ENCODE measurements around the gene SEMA4B. TPM values are rescaled to one million over a fixed set of nuclear protein-coding genes. Genes with fewer than 3 reads are reported as not detected.

Gene SEMA4B
- total and polyA plus RNA-seq, 9 of the 15 experiments (the other 6 are each of a cell fraction or from before 2014, with no cell fraction given): 1.3 to 33.6 (median 11.0) TPM

DNA sequence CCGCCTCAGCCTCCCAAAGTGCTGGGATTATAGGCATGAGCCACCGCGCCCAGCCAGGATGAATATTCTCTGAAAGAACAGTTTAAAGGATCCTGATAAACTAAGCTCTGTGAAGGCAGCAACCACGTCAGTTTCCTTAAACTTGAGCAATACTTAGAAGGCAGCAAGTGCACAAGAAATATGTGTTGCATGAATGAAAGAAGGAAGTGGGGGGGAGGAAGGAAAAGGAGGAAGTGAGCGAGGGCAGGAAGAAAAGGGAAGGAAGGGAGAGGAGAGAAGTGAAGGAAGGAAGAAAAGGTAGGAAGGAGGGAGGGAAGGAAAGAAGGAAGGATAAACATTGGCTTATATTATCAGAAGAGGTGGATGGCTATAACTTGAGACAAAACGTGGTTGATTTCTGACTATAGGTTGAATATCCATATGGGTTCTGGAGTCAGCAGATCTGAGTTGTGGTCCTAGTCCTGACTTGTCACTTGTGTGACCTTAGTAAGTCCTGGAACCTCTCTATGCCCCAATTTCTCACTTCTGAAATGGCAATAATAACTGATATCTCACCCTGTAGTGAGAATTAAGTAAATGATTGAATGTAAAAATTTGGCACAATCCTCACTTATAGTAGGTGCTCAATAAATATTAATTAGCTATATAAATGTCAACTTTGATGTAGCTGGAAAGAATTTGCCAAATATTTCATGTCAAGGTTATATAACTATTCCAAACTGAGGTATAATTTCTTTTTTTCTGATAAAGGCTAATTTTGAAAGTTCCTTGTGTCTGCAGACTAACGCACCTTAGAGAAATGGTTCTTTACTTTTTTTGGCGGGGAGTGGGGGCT is 12.0 kb upstream of the SEMA4B start (continued):
- TF ChIP-seq, protein P1, sequence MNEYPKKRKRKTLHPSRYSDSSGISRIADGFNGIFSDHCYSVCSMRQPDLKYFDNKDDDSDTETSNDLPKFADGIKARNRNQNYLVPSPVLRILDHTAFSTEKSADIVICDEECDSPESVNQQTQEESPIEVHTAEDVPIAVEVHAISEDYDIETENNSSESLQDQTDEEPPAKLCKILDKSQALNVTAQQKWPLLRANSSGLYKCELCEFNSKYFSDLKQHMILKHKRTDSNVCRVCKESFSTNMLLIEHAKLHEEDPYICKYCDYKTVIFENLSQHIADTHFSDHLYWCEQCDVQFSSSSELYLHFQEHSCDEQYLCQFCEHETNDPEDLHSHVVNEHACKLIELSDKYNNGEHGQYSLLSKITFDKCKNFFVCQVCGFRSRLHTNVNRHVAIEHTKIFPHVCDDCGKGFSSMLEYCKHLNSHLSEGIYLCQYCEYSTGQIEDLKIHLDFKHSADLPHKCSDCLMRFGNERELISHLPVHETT (CRISPR knock-in tag; conservative IDR thresholded peaks at IDR 0.05 in 1 of 2, IDR thresholded peaks at IDR 0.05 in 1 of 2): no peak
- TF ChIP-seq ZFP1 (CRISPR knock-in tag; IDR thresholded peaks at IDR 0.05): no peak
- no peak for TF ChIP-seq ZNF354B (CRISPR knock-in tag; IDR thresholded peaks at IDR 0.05)
- TF ChIP-seq WHSC1 (IDR thresholded peaks at IDR 0.05; ENCODE audit: low read length): no peak
- TF ChIP-seq MXI1 (IDR thresholded peaks at IDR 0.05; ENCODE audit: low read depth, low read length): no peak
- TF ChIP-seq TCF7L2 (IDR thresholded peaks at IDR 0.05; ENCODE audit: low read depth, low read length): no peak
- TF ChIP-seq, protein P2, sequence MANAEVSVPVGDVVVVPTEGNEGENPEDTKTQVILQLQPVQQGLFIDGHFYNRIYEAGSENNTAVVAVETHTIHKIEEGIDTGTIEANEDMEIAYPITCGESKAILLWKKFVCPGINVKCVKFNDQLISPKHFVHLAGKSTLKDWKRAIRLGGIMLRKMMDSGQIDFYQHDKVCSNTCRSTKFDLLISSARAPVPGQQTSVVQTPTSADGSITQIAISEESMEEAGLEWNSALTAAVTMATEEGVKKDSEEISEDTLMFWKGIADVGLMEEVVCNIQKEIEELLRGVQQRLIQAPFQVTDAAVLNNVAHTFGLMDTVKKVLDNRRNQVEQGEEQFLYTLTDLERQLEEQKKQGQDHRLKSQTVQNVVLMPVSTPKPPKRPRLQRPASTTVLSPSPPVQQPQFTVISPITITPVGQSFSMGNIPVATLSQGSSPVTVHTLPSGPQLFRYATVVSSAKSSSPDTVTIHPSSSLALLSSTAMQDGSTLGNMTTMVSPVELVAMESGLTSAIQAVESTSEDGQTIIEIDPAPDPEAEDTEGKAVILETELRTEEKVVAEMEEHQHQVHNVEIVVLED (CRISPR knock-in tag; IDR thresholded peaks at IDR 0.05): no peak
- no peak for TF ChIP-seq ZNF212 (CRISPR knock-in tag; IDR thresholded peaks at IDR 0.05)
- TF ChIP-seq NR1H2 (CRISPR knock-in tag; IDR thresholded peaks at IDR 0.05): no peak
- no peak for TF ChIP-seq U2AF1 (optimal IDR thresholded peaks at IDR 0.05; ENCODE audit: low read depth, low read length)
- no peak for TF ChIP-seq ILK (tag; IDR thresholded peaks at IDR 0.05; ENCODE audit: borderline replicate concordance, low read depth)
- no peak for TF ChIP-seq KAT7 (CRISPR knock-in tag; IDR thresholded peaks at IDR 0.05; ENCODE audit: borderline replicate concordance)
- no peak for TF ChIP-seq GTF2A2 (tag; IDR thresholded peaks at IDR 0.05)
- TF ChIP-seq E2F3 (CRISPR knock-in tag; IDR thresholded peaks at IDR 0.05): no peak
- TF ChIP-seq FOXA3 (CRISPR knock-in tag; conservative IDR thresholded peaks at IDR 0.05 in 1 of 2, IDR thresholded peaks at IDR 0.05 in 1 of 2): no peak
- no peak for TF ChIP-seq ZNF696 (CRISPR knock-in tag; conservative IDR thresholded peaks at IDR 0.05)
- no peak for TF ChIP-seq ZNF766 (CRISPR knock-in tag; conservative IDR thresholded peaks at IDR 0.05)
- TF ChIP-seq NCOA1 (IDR thresholded peaks at IDR 0.05; ENCODE audit: low read depth): 0 out of 2 replicates have a peak, but pooled peaks have one; percentile 58
- no peak for TF ChIP-seq ERF (CRISPR knock-in tag; IDR thresholded peaks at IDR 0.05)
- TF ChIP-seq, protein P3, sequence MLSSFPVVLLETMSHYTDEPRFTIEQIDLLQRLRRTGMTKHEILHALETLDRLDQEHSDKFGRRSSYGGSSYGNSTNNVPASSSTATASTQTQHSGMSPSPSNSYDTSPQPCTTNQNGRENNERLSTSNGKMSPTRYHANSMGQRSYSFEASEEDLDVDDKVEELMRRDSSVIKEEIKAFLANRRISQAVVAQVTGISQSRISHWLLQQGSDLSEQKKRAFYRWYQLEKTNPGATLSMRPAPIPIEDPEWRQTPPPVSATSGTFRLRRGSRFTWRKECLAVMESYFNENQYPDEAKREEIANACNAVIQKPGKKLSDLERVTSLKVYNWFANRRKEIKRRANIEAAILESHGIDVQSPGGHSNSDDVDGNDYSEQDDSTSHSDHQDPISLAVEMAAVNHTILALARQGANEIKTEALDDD (IDR thresholded peaks at IDR 0.05): no peak
- no peak for TF ChIP-seq ETS2 (tag; IDR thresholded peaks at IDR 0.05; ENCODE audit: borderline replicate concordance, poor library complexity, severe bottlenecking)
- no peak for TF ChIP-seq ZNF444 (CRISPR knock-in tag; IDR thresholded peaks at IDR 0.05)
- TF ChIP-seq, protein P4, sequence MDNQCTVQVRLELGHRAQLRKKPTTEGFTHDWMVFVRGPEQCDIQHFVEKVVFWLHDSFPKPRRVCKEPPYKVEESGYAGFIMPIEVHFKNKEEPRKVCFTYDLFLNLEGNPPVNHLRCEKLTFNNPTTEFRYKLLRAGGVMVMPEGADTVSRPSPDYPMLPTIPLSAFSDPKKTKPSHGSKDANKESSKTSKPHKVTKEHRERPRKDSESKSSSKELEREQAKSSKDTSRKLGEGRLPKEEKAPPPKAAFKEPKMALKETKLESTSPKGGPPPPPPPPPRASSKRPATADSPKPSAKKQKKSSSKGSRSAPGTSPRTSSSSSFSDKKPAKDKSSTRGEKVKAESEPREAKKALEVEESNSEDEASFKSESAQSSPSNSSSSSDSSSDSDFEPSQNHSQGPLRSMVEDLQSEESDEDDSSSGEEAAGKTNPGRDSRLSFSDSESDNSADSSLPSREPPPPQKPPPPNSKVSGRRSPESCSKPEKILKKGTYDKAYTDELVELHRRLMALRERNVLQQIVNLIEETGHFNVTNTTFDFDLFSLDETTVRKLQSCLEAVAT (IDR thresholded peaks at IDR 0.05): peak; percentile 80 to 81
